Measurements from ENCODE around the gene ATP2C2.

- TF ChIP-seq CTCF (conservative IDR thresholded peaks at IDR 0.05; ENCODE audit: low read depth, low read length) = no peak
- no peak for TF ChIP-seq EZH2 (IDR thresholded peaks at IDR 0.05; ENCODE audit: borderline replicate concordance, low read depth, low read length, poor library complexity, severe bottlenecking)
Observed at GRCh38 chr16:84467256-84467655, 98.9 kb downstream of the ATP2C2 start.
